ENCODE results near the gene BHLHE41. TPM values are rescaled to one million over a fixed set of nuclear protein-coding genes. Genes with fewer than 3 reads are reported as not detected.

Gene BHLHE41
- total RNA-seq, 1 experiment from 2014 or later = 81.0 TPM

DNA sequence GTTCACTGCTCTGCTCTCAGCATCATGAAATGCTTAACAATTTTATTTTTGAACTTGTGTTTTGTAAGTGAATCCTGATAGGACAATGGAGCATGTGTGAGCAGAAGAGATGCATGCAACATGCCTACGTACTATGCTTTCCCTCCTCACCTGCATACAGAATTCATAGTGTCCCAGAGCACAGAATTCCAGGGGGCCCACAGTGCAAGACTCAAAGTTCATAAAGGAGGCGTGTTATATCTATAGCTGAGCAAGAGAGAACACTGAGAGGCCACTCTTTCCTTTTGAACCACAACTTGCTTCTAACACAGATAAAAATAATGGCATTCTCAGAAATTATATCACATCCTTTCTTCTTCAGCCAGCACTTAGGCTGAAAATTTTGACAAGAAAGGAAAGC lies 28.8 kb downstream of the BHLHE41 start:
- H3K27me3 ChIP-seq (ENCODE audit: low read length) = no peaks in the 10 kb centered on the region
- ATAC-seq (no peak), DNase-seq (no peak)
- no peaks in the 10 kb centered on the region for H4K20me1 ChIP-seq (ENCODE audit: low read length)
- H3K36me3 ChIP-seq (ENCODE audit: low read depth, low read length) = no peaks in the 10 kb centered on the region
- BruUV-seq (replicated peaks) = no TSS peak
- no peaks in the 10 kb centered on the region for H3F3A ChIP-seq (ENCODE audit: low read length, unreplicated experiment)
- no peak overlapping the region for H2AFZ ChIP-seq (ENCODE audit: low read length)
- H3K9me2 ChIP-seq (replicated peaks; ENCODE audit: low read length) = no peaks in the 10 kb centered on the region
- intact Hi-C loops (cut with micrococcal nuclease) = loop anchor here (2.0 to 5.0 kb wide), 3 partner anchors 51 to 536 kb away; no protein-coding TSS in a partner anchor
- no peak overlapping the region for H3K4me3 ChIP-seq (ENCODE audit: low read length)
- ChIA-PET POLR2A (ENCODE audit: unreplicated experiment) (no interaction called here), CTCF (no interaction called here)
- no peak for TF ChIP-seq EZH2phosphoT487 (IDR thresholded peaks at IDR 0.05; ENCODE audit: borderline replicate concordance, low read length)
- TF ChIP-seq EZH2 (IDR thresholded peaks at IDR 0.05; ENCODE audit: low read length, unreplicated experiment) = no peak
- TF ChIP-seq, protein P1, sequence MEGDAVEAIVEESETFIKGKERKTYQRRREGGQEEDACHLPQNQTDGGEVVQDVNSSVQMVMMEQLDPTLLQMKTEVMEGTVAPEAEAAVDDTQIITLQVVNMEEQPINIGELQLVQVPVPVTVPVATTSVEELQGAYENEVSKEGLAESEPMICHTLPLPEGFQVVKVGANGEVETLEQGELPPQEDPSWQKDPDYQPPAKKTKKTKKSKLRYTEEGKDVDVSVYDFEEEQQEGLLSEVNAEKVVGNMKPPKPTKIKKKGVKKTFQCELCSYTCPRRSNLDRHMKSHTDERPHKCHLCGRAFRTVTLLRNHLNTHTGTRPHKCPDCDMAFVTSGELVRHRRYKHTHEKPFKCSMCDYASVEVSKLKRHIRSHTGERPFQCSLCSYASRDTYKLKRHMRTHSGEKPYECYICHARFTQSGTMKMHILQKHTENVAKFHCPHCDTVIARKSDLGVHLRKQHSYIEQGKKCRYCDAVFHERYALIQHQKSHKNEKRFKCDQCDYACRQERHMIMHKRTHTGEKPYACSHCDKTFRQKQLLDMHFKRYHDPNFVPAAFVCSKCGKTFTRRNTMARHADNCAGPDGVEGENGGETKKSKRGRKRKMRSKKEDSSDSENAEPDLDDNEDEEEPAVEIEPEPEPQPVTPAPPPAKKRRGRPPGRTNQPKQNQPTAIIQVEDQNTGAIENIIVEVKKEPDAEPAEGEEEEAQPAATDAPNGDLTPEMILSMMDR (conservative IDR thresholded peaks at IDR 0.05; ENCODE audit: low read depth, low read length) = no peak
- H3K4me1 ChIP-seq (ENCODE audit: insufficient read depth, low read length) = peaks cover 51% of the 10 kb centered on the region
- H3K4me2 ChIP-seq (ENCODE audit: low read length) = no peak overlapping the region
- H3K79me2 ChIP-seq (ENCODE audit: low read length) = no peaks in the 10 kb centered on the region
- H3K9me3 ChIP-seq (ENCODE audit: low read length) = no peaks in the 10 kb centered on the region
- no peak overlapping the region for H3K27ac ChIP-seq (ENCODE audit: low read length)
- no peak overlapping the region for H3K9ac ChIP-seq (ENCODE audit: low read length)

DNA sequence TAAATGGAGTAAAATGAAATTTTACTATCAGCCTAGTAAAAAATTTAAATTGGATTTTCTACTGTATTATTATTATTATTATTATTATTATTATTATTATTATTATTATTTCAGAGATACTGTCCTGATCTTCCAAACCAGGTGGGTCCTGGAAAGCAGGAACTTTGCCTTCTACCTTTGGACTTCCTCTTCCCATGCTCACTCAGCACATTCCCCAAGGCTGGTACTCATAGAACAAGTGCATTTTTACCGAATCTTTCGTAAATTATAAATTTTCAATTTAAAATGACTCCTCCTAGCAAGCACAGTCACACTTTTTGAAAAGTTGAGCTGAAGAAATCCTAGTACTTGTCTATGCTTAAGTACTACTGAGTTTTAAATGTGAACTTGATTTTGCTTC lies 29.7 kb downstream of the BHLHE41 start:
- CTCF ChIA-PET = interaction anchor here (0.6 kb wide), 2 partner anchors 178 to 752 kb away, joined by 4 to 7 read pairs; no protein-coding TSS in a partner anchor

More for the DNA sequence above, 29.7 kb downstream of the BHLHE41 start:
- intact Hi-C loops (cut with micrococcal nuclease) = loop anchor here (5.0 kb wide), 2 partner anchors 418 to 537 kb away; no protein-coding TSS in a partner anchor
- Histone ChIP-seq H3K9me3 (ENCODE audit: low read length) (no peaks in the 10 kb centered on the region), H3K27me3 (ENCODE audit: low read length) (no peaks in the 10 kb centered on the region), H3K4me3 (ENCODE audit: low read length) (no peak overlapping the region), H3F3A (ENCODE audit: low read length, unreplicated experiment) (no peaks in the 10 kb centered on the region), H3K79me2 (ENCODE audit: low read length) (no peaks in the 10 kb centered on the region), H3K4me1 (ENCODE audit: insufficient read depth, low read length) (peaks cover 49% of the 10 kb centered on the region), H3K9me2 (replicated peaks; ENCODE audit: low read length) (no peaks in the 10 kb centered on the region), H3K27ac (ENCODE audit: low read length) (no peak overlapping the region), H4K20me1 (ENCODE audit: low read length) (no peaks in the 10 kb centered on the region), H3K9ac (ENCODE audit: low read length) (no peak overlapping the region), H3K36me3 (ENCODE audit: low read depth, low read length) (no peaks in the 10 kb centered on the region), H3K4me2 (ENCODE audit: low read length) (no peak overlapping the region), H2AFZ (ENCODE audit: low read length) (no peak overlapping the region)
- ATAC-seq (no peak), DNase-seq (no peak)
- POLR2A ChIA-PET (ENCODE audit: unreplicated experiment) = no interaction called here
- TF ChIP-seq, protein P1 (conservative IDR thresholded peaks at IDR 0.05; ENCODE audit: low read depth, low read length) = no peak
- TF ChIP-seq EZH2 (IDR thresholded peaks at IDR 0.05; ENCODE audit: low read length, unreplicated experiment) (no peak), EZH2phosphoT487 (IDR thresholded peaks at IDR 0.05; ENCODE audit: borderline replicate concordance, low read length) (no peak)
- no TSS peak for BruUV-seq (replicated peaks)

Data from PC-3 (cell line).